Heart left ventricle (tissue), 16 donors: ENCODE data around the gene TMEM259. TPM values are rescaled to one million over a fixed set of nuclear protein-coding genes. Genes with fewer than 3 reads are reported as not detected.
A peak's percentile ranks its signal among the peaks of the same experiment; 100 is the strongest.

Experiments used
- ATAC-seq, 4 donors: fragments of 200-7000 bp; cut with Tn5 transposase; one replicate each; pipeline ENCODE4 v1.9.1; 2020 to 2022; ENCODE audit warnings: moderate library complexity in 4 of 4, mild to moderate bottlenecking in 3 of 4, moderate number of reproducible peaks in 1 of 4
- DNase-seq, 5 donors: peaks; one replicate each; pipeline ENCODE4 v3.0.0-alpha.2; 2020
- H3K27ac ChIP-seq, 12 donors: fragments of 200-600 bp; sonication (generic) in 4 of 12; one replicate each; pipeline versions ENCODE4 v1.5.0 to v1.8.0; 2016 to 2022; ENCODE audit warnings: mild to moderate bottlenecking in 2 of 12
- H3K27me3 ChIP-seq, 9 donors: fragments of 200-600 bp; sonication (generic) in 2 of 9; one replicate each; pipeline versions ENCODE4 v1.5.1 to v1.8.0; 2016 to 2022; ENCODE audit warnings: mild to moderate bottlenecking in 3 of 9
- H3K36me3 ChIP-seq, 9 donors: fragments of 200-600 bp; sonication (generic) in 2 of 9; one replicate each; pipeline versions ENCODE4 v1.5.0 to v1.8.0; 2018 to 2022; ENCODE audit warnings: mild to moderate bottlenecking in 2 of 9
- H3K4me1 ChIP-seq, 12 donors: fragments of 200-600 bp; sonication (generic) in 4 of 12; one replicate each; pipeline versions ENCODE4 v1.5.0 to v1.8.0; 2016 to 2022; ENCODE audit warnings: mild to moderate bottlenecking in 3 of 12
- H3K4me3 ChIP-seq, 12 donors: fragments of 200-600 bp; sonication (generic) in 4 of 12; one replicate each; pipeline versions ENCODE4 v1.5.0 to v1.8.0; 2017 to 2022; ENCODE audit warnings: mild to moderate bottlenecking in 9 of 12, moderate library complexity in 4 of 12
- H3K9me3 ChIP-seq, 12 donors: fragments of 200-600 bp; sonication (generic) in 4 of 12; one replicate each; pipeline versions ENCODE4 v1.5.0 to v1.8.0; 2016 to 2022; ENCODE audit warnings: mild to moderate bottlenecking in 1 of 12
- CTCF ChIP-seq, 12 donors: fragments of 200-600 bp; sonication (generic) in 4 of 12; IDR thresholded peaks; one replicate each; pipeline versions ENCODE4 v1.5.0 to v1.8.0; 2018 to 2022; ENCODE audit warnings: antibody characterized with exemption in 12 of 12, mild to moderate bottlenecking in 5 of 12
- POLR2A ChIP-seq, 2 donors: fragments of 450-650 bp; IDR thresholded peaks; one replicate each; pipeline ENCODE4 v1.6.1; 2017; ENCODE audit warnings: antibody characterized with exemption in 2 of 2, mild to moderate bottlenecking in 2 of 2, moderate library complexity in 2 of 2
- WGBS, 4 donors: extraction: QIAGEN DNeasy Blood & Tissue Kit in 2 of 4; methylation state at CpG; one replicate each; pipeline versions ENCODE4 v1.1.5 to v1.1.7; 2013 to 2018; 5-methylcytosine and 5-hydroxymethylcytosine counted together
- intact Hi-C, 10 donors: fragments of 100-400 bp; cut with DNase I; formaldehyde crosslinking; loops; one replicate each; pipeline versions ENCODE4 v1.11.1 to v1.14.2; 2022
- polyA plus RNA-seq, 2 donors: library from polyadenylated mRNA; stranded (reverse); fragments of 200-250 nt; gene quantifications; one replicate each; pipeline ENCODE4 v1.2.3, GENCODE V29; 2013
- total RNA-seq, 9 donors: library from RNA; depleted of rRNA in 2 of 9; stranded (reverse); fragments of >200 nt in 2 of 9; fragmentation: NEBNext Ultra II Directional in 3 of 9; extraction: Animal tissue kit (Norgen Biotek cat#: 25700) in 3 of 9; gene quantifications; one replicate each; pipeline versions ENCODE4 v1.1.0 to v1.2.4, GENCODE V29; 2016 to 2023
- donor health status: ischemic (EF 13 %, LVEDD 7.1; RV severe dilation, severe dysfunction).
- donor health status: healthy with polysubstance abuse.
- donor health status: DM: no; HTN: yes; CAD: no.
- donor health status: DM: no; HTN: no; CAD: no.
- donor health status: ischemic (EF 25% LVEDD 6.9; RV normal size, moderate dysfunction).
- donor health status: ischemic (EF 25% LVEDD 5.7; RV mildly dilated, moderate dysfunction).
- donor health status: healthy.
- donor health status: DM: yes; HTN: yes; CAD: no.
- donor health status: ischemic (EF 35%, LVEDD 5.7; RV mildly dilated, moderate dysfunction).
- donor health status: nonischemic (EF 11% LVEDD 7.7; RV severe dilation, severe dysfunction).
- donor health status: DM: yes; HTN: yes; CAD: no.
- donor health status: PGD.
- donor health status: ischemic (EF 29% LVEDD 5.4; RV normal size, mild dysfunction).
- donor health status: nonischemic (EF 23%, LVEDD 6.1; RV moderate dilation, normal function).

Gene TMEM259
- total and polyA plus RNA-seq, 11 donors: 95.1 to 189 (median 113) TPM

GRCh38 chr19:1003283-1003682, 17.6 kb downstream of the TMEM259 start:
- peak in 1 of 5 donors; percentile 49 for DNase-seq
- TF ChIP-seq CTCF (IDR thresholded peaks at IDR 0.05): no peak
- TF ChIP-seq POLR2A (IDR thresholded peaks at IDR 0.05): no peak
- no peak overlapping the region for H3K27ac ChIP-seq
- H3K27me3 ChIP-seq: peaks cover 26 to 49% (median 33%) of the 10 kb centered on the region in 9 donors
- 80 to 90% (median 87%) methylated on average over 2 to 37 of the region's 37 CpGs for WGBS, 4 donors
- intact Hi-C loops: no loop called here
- H3K9me3 ChIP-seq: no peaks in the 10 kb centered on the region
- peaks cover 0 to 3% (median 0%) of the 10 kb centered on the region in 9 donors for H3K36me3 ChIP-seq
- peaks cover 0 to 20% (median 5%) of the 10 kb centered on the region in 12 donors for H3K4me1 ChIP-seq
- no peak for ATAC-seq
- no peak overlapping the region for H3K4me3 ChIP-seq

- TF ChIP-seq POLR2A (IDR thresholded peaks at IDR 0.05): no peak
- no peak for TF ChIP-seq CTCF (IDR thresholded peaks at IDR 0.05)
- Histone ChIP-seq H3K36me3 (peaks cover 0 to under 1% (median 0%) of the 10 kb centered on the region in 9 donors), H3K27ac (no peak overlapping the region), H3K9me3 (no peaks in the 10 kb centered on the region), H3K4me3 (no peak overlapping the region), H3K27me3 (peaks cover 32 to 56% (median 39%) of the 10 kb centered on the region in 9 donors), H3K4me1 (peaks cover 0 to 20% (median 5%) of the 10 kb centered on the region in 12 donors)
- ATAC-seq (no peak), DNase-seq (no peak)
- intact Hi-C loops: no loop called here
- WGBS, 4 donors: 81 to 87% (median 84%) methylated on average over 4 of the region's 4 CpGs
These were observed 18.3 kb downstream of the TMEM259 start for GRCh38 chr19:1002600-1002999.

GRCh38 chr19:1001538-1002166, 19.3 kb downstream of the TMEM259 start:
- TF ChIP-seq POLR2A (IDR thresholded peaks at IDR 0.05) (no peak), CTCF (IDR thresholded peaks at IDR 0.05) (peak; percentile 76 to 94 (median 89))
- Histone ChIP-seq H3K27me3 (peaks cover 32 to 65% (median 46%) of the 10 kb centered on the region in 9 donors), H3K27ac (no peak overlapping the region), H3K4me1 (peaks cover 0 to 21% (median 5%) of the 10 kb centered on the region in 12 donors), H3K9me3 (no peaks in the 10 kb centered on the region), H3K36me3 (no peaks in the 10 kb centered on the region), H3K4me3 (peak overlapping the region in 3 of 12 donors; percentile 3 to 15 (median 12))
- 11 to 29% (median 14%) methylated on average over 9 to 20 of the region's 20 CpGs for WGBS, 4 donors
- intact Hi-C loops: loop anchor here in 2 of 10 donors (1.0 kb wide), 1 partner anchor 80 kb away; no protein-coding TSS in a partner anchor
- DNase-seq (peak in 4 of 5 donors; percentile 49 to 86 (median 62)), ATAC-seq (peak in 3 of 4 donors; percentile 59 to 70 (median 63))
